Endodermal cell (in vitro differentiated cells): ENCODE data around the gene TADA1. TPM values are rescaled to one million over a fixed set of nuclear protein-coding genes. Genes with fewer than 3 reads are reported as not detected.

Source experiments
- DNase-seq: peaks from one replicate; pipeline ENCODE4 v3.0.0-alpha.2; 2017
- H3K27ac ChIP-seq: 2 replicates; pipeline ENCODE4 v1.5.1; 2013; ENCODE audit warnings: mild to moderate bottlenecking, low read depth, low read length, moderate library complexity
- H3K27me3 ChIP-seq: 2 replicates; pipeline ENCODE4 v1.6.1; 2013; ENCODE audit warnings: mild to moderate bottlenecking, low read length, moderate library complexity; ENCODE audit not compliant: insufficient read depth, control insufficient read depth, poor library complexity, severe bottlenecking
- H3K36me3 ChIP-seq: 2 replicates; pipeline ENCODE4 v1.7.0; 2013; ENCODE audit warnings: mild to moderate bottlenecking, low read length, moderate library complexity; ENCODE audit not compliant: control insufficient read depth, insufficient read depth
- H3K4me1 ChIP-seq: one replicate; pipeline ENCODE4 v1.7.0; 2013; ENCODE audit warnings: low read length; ENCODE audit not compliant: control insufficient read depth, insufficient read depth
- H3K4me3 ChIP-seq: 2 replicates; pipeline ENCODE4 v1.5.1; 2013; ENCODE audit warnings: mild to moderate bottlenecking, low read length, moderate library complexity
- H3K9ac ChIP-seq: 2 replicates; pipeline ENCODE4 v1.6.1; 2013; ENCODE audit warnings: mild to moderate bottlenecking, low read length, moderate library complexity; ENCODE audit not compliant: poor library complexity, severe bottlenecking; ENCODE audit errors: extremely low read depth
- H3K9me3 ChIP-seq: 2 replicates; pipeline ENCODE4 v1.6.1; 2013; ENCODE audit warnings: mild to moderate bottlenecking, low read length, moderate library complexity; ENCODE audit not compliant: control insufficient read depth
- H3K27ac Mint-ChIP-seq: 2 replicates; pipeline ENCODE4 v1.8.0; 2020; ENCODE audit warnings: mixed read lengths
- H3K27me3 Mint-ChIP-seq: 2 replicates; pipeline ENCODE4 v1.8.0; 2021; ENCODE audit warnings: mild to moderate bottlenecking, mixed read lengths; ENCODE audit not compliant: insufficient read depth
- H3K36me3 Mint-ChIP-seq: 2 replicates; pipeline ENCODE4 v1.8.0; 2020; ENCODE audit warnings: low read depth, mixed read lengths
- H3K4me1 Mint-ChIP-seq: 2 replicates; pipeline ENCODE4 v1.8.0; 2020; ENCODE audit warnings: mixed read lengths
- H3K4me3 Mint-ChIP-seq: 2 replicates; pipeline ENCODE4 v1.8.0; 2020; ENCODE audit warnings: mild to moderate bottlenecking, moderate library complexity, mixed read lengths
- H3K9me3 Mint-ChIP-seq: 2 replicates; pipeline ENCODE4 v1.8.0; 2020; ENCODE audit warnings: mild to moderate bottlenecking, mixed read lengths
- WGBS, 2 experiments: methylation state at CpG; one replicate each; pipeline versions ENCODE4 v1.1.5 to v1.1.7; 2013; ENCODE audit warnings: missing lambda C conversion rate in 2 of 2, mixed read lengths in 1 of 2; ENCODE audit not compliant: insufficient coverage in 1 of 2, insufficient read length in 1 of 2; 5-methylcytosine and 5-hydroxymethylcytosine counted together
- total RNA-seq, 2 donors: library from RNA; stranded (reverse); fragmentation: NEBNext Ultra II Directional in 1 of 2; extraction: Animal tissue kit (Norgen Biotek cat#: 25700) in 1 of 2; gene quantifications; 2 replicates in 1 of 2; 3 replicates in 1 of 2; pipeline ENCODE4 v1.2.1, GENCODE V29; 2021
- TF ChIP-seq, protein P1 (sequence below): fragments of 200-600 bp; sonication (generic); conservative IDR thresholded peaks from 2 replicates; pipeline ENCODE4 v1.5.0; 2021; ENCODE audit warnings: antibody characterized with exemption, mild to moderate bottlenecking

Gene TADA1
- total RNA-seq, 2 donors from 2014 or later: 18.4 to 19.9 TPM

DNA sequence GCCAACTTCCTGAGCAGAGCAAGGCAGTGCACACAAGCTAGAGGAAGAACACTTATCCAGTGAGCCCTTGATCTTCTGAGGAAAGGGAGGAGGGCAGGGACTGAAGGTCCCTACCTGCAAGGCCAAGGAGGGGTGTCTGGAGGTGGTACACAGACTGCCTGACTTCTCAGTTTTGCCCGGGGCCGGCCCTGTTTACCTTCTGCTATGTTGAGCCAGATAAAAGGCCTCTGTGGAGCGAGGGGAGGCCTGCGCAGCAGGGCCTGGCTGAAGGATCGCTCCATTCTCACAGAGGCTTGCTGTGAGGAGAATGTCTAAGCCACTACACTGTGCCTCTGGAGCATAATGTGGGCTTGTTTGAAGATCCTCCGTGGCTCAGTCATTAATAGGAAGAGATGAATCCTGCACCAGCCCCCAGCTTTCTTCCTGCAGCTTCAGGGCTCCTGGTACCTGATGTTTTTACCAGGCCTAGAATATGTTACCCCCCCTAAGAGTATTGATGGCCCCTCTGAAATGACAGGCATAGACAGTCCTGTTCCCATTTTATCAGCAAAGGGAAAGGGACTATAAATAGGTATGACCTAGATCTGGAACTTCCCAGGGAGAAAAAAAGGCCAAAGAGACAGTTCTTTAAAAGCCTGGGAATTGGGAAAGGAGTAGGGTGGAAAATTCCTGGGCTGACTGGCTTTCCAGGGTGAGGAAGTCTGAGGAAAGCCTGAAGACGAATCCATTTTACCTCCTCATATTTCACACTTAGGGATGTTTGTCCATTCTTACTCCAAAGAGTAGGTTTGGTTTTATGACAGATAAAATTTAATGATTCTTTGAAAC lies 32.1 kb downstream of the TADA1 start:
- H3K9me3 ChIP-seq: no peaks in the 10 kb centered on the region
- TF ChIP-seq, protein P1, sequence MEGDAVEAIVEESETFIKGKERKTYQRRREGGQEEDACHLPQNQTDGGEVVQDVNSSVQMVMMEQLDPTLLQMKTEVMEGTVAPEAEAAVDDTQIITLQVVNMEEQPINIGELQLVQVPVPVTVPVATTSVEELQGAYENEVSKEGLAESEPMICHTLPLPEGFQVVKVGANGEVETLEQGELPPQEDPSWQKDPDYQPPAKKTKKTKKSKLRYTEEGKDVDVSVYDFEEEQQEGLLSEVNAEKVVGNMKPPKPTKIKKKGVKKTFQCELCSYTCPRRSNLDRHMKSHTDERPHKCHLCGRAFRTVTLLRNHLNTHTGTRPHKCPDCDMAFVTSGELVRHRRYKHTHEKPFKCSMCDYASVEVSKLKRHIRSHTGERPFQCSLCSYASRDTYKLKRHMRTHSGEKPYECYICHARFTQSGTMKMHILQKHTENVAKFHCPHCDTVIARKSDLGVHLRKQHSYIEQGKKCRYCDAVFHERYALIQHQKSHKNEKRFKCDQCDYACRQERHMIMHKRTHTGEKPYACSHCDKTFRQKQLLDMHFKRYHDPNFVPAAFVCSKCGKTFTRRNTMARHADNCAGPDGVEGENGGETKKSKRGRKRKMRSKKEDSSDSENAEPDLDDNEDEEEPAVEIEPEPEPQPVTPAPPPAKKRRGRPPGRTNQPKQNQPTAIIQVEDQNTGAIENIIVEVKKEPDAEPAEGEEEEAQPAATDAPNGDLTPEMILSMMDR: no peak
- WGBS, 2 experiments: 95 to 100% methylated on average over 6 of the region's 7 CpGs
- peaks cover 78% of the 10 kb centered on the region for H3K36me3 Mint-ChIP-seq
- no peaks in the 10 kb centered on the region for H3K9me3 Mint-ChIP-seq
- H3K36me3 ChIP-seq: peaks cover 77% of the 10 kb centered on the region
- peak overlapping the region; percentile 21 for H3K27ac Mint-ChIP-seq
- no peak overlapping the region for H3K9ac ChIP-seq
- H3K27me3 ChIP-seq: no peaks in the 10 kb centered on the region
- peaks cover 10% of the 10 kb centered on the region for H3K4me1 ChIP-seq
- H3K27ac ChIP-seq: no peak overlapping the region
- peaks cover 40% of the 10 kb centered on the region for H3K4me1 Mint-ChIP-seq
- H3K27me3 Mint-ChIP-seq: no peaks in the 10 kb centered on the region
- no peak for DNase-seq
- no peak overlapping the region for H3K4me3 Mint-ChIP-seq
- no peak overlapping the region for H3K4me3 ChIP-seq

DNA sequence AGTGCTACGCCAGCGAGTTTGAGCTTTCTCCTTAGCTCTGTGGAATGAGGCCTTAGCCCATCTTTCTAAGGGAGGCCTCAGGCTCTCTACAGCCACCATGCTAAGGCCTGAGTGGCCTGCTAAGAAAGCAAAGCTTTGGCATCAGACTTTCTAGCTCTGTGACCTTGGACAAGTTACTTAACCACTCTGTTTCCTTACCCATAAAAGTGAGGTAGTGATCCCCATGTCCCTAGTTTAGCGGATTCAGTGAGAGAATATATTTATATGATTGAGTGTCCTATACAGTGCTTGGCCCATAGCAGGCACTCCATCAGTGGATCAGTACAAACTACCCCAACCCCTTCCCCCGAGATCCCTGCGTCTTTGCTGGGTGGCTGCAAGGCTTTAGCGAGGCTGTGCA lies 32.7 kb downstream of the TADA1 start:
- H3K9me3 Mint-ChIP-seq: no peaks in the 10 kb centered on the region
- WGBS, 2 experiments: 90 to 100% methylated on average over 5 to 6 of the region's 6 CpGs
- peaks cover 71% of the 10 kb centered on the region for H3K36me3 ChIP-seq
- no peak overlapping the region for H3K27ac ChIP-seq
- H3K9me3 ChIP-seq: no peaks in the 10 kb centered on the region
- H3K4me3 Mint-ChIP-seq: no peak overlapping the region
- H3K9ac ChIP-seq: no peak overlapping the region
- H3K27me3 ChIP-seq: no peaks in the 10 kb centered on the region
- peaks cover 71% of the 10 kb centered on the region for H3K36me3 Mint-ChIP-seq
- peak overlapping the region; percentile 52 for H3K4me3 ChIP-seq
- H3K27ac Mint-ChIP-seq: no peak overlapping the region
- no peaks in the 10 kb centered on the region for H3K27me3 Mint-ChIP-seq
- no peak for DNase-seq
- TF ChIP-seq, protein P1: no peak
- H3K4me1 Mint-ChIP-seq: peaks cover 46% of the 10 kb centered on the region
- H3K4me1 ChIP-seq: peaks cover 10% of the 10 kb centered on the region

DNA sequence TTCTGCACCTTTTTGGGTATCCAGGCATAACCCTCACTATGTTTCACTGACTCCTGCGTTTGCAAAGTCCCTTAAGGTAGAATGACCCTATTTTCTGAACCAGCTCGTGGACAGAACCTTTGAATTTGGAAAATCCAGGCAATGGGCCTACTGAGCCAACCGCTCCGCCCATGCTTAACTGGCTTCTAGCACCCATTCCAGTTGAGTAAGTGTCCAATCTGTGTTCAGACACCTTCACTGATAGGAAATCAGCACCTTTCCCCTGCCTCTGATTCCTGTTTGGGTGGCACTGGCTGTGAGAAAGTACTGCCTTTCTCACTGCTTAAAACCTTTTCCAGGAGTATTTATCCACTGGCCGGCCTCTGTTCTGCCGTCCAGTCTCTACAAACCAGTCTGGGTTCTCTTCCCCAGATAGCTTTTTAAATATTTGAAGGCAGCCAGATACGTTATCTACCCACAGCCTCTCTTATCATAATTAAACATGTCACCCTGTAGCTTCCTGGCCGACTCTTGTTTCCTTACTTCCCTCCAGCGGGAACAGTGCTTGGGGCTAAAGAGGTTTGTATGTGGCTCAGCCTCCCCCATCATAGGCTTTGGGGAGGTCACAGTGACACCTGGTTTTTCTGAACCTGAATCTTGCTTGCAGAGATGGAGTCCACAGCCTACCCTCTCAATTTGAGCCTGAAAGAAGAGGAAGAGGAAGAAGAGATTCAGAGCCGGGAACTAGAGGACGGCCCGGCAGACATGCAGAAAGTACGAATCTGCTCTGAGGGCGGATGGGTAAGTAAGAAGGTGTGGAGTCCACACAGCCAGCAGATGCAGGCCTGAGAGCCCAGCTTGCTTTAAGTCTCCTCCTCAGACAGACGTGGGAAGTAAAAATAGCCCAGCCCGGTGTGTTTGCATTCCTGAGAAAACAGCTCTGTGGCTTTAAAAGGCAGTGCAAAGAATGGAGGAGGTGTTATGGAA lies 35.5 kb downstream of the TADA1 start:
- TF ChIP-seq, protein P1: no peak
- Mint-ChIP-seq H3K27me3 (peaks cover 3% of the 10 kb centered on the region), H3K4me1 (peaks cover 43% of the 10 kb centered on the region), H3K36me3 (peaks cover 46% of the 10 kb centered on the region), H3K4me3 (peak overlapping the region; percentile 81), H3K9me3 (no peaks in the 10 kb centered on the region), H3K27ac (peak overlapping the region; percentile 80)
- H3K4me3 ChIP-seq: peak overlapping the region; percentile 92
- no peaks in the 10 kb centered on the region for H3K9me3 ChIP-seq
- H3K4me1 ChIP-seq: peaks cover 10% of the 10 kb centered on the region
- 58 to 75% methylated on average over 15 to 16 of the region's 16 CpGs for WGBS, 2 experiments
- no peaks in the 10 kb centered on the region for H3K27me3 ChIP-seq
- H3K36me3 ChIP-seq: peaks cover 44% of the 10 kb centered on the region
- peak; percentile 58 for DNase-seq
- peak overlapping the region; percentile 53 for H3K9ac ChIP-seq
- H3K27ac ChIP-seq: peak overlapping the region; percentile 54
